WTC11 (cell line): ENCODE measurements around the gene FSD2.

Experiments
- IRF2 ChIP-seq: sonication (generic); formaldehyde crosslinking; IDR thresholded peaks from 2 replicates; pipeline ENCODE4 v1.8.0; 2022; ENCODE audit warnings: low read depth, missing genetic modification reagents, borderline replicate concordance
- SOX15 ChIP-seq: fragments of 250-450 bp; sonication (Bioruptor Pico); IDR thresholded peaks from 2 replicates; pipeline ENCODE4 v1.9.0; 2021; ENCODE audit warnings: mild to moderate bottlenecking
- TF ChIP-seq, protein P1 (sequence below): fragments of 200-600 bp; IDR thresholded peaks from 2 replicates; pipeline ENCODE4 v1.8.0; 2022; ENCODE audit warnings: antibody characterized with exemption

DNA sequence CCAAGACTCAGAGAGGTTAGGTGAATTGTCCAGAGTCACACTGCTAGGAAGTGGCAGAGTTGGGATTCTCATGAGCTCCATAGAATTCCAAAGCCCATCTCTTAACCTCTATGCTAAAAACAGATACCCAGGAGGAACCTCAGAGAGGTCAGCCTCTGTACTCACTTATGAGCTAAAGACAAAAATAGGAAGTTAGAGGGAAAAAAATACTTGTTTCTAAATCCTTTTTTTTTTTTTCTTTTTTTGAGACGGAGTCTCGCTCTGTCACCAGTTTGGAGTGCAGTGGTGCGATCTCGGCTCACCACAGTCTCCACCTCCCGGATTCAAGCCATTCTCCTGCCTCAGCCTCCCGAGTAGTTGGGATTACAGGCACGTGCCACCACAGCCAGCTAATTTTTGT, 31.4 kb downstream of the FSD2 start:
- TF ChIP-seq IRF2 (CRISPR knock-in tag) (no peak), SOX15 (CRISPR knock-in tag) (no peak)
- TF ChIP-seq, protein P1, sequence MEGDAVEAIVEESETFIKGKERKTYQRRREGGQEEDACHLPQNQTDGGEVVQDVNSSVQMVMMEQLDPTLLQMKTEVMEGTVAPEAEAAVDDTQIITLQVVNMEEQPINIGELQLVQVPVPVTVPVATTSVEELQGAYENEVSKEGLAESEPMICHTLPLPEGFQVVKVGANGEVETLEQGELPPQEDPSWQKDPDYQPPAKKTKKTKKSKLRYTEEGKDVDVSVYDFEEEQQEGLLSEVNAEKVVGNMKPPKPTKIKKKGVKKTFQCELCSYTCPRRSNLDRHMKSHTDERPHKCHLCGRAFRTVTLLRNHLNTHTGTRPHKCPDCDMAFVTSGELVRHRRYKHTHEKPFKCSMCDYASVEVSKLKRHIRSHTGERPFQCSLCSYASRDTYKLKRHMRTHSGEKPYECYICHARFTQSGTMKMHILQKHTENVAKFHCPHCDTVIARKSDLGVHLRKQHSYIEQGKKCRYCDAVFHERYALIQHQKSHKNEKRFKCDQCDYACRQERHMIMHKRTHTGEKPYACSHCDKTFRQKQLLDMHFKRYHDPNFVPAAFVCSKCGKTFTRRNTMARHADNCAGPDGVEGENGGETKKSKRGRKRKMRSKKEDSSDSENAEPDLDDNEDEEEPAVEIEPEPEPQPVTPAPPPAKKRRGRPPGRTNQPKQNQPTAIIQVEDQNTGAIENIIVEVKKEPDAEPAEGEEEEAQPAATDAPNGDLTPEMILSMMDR = no peak
